K562 (cell line): ENCODE data around the gene NDUFB7. TPM values are rescaled to one million over a fixed set of nuclear protein-coding genes. Genes with fewer than 3 reads are reported as not detected.

Experiments used
- ATAC-seq: fragments of 200-7000 bp; cut with Tn5 transposase; 3 replicates; pipeline ENCODE4 v1.9.1; 2020; ENCODE audit warnings: moderate library complexity
- BruUV-seq: library from RNA; stranded (reverse); fragments of 400-500 nt; replicated peaks from 2 replicates; lab custom pipeline; 2021; lab: Mats Ljungman, UMichigan
- CTCF ChIA-PET: fragments of 300-600 bp; formaldehyde crosslinking; extraction: SDS; loops from one replicate; lab custom pipeline; 2021; ENCODE audit warnings: low intra/inter-chr PET ratio; lab: Yijun Ruan, JAX
- POLR2A ChIA-PET: fragments of 300-600, 350-650 bp; sonication (Branson Sonifier 250); formaldehyde crosslinking; extraction: SDS; loops from one replicate; lab custom pipeline; 2021; ENCODE audit warnings: antibody characterized with exemption, inconsistent platforms; lab: Yijun Ruan, JAX
- DNase-seq, 4 experiments: peaks; one replicate each; pipeline versions ENCODE4 v3.0.0 to v3.0.0-alpha.2; 2011 to 2018; ENCODE audit warnings: low spot score in 3 of 4, mixed read lengths in 3 of 4; ENCODE audit errors: extremely low read depth in 1 of 4
- FAIRE-seq: peaks from 2 replicates; lab custom pipeline; 2011; peaks lifted over from hg19 to GRCh38; lab: Jason Lieb, UNC
- H2AFZ ChIP-seq: 2 replicates; pipeline ENCODE4 v1.6.0; 2011; ENCODE audit warnings: low read depth, low read length, control low read depth, inconsistent platforms
- H3K27ac ChIP-seq: fragments of 200-600 bp; 3 replicates; pipeline ENCODE4 v1.8.0; 2011; ENCODE audit warnings: low read depth, mild to moderate bottlenecking, control low read depth, inconsistent platforms, low read length, moderate library complexity, mixed read lengths; ENCODE audit errors: extremely low read depth
- H3K27me3 ChIP-seq, 2 experiments: fragments of 300-600 bp in 1 of 2; 2 replicates in 1 of 2; 3 replicates in 1 of 2; pipeline versions ENCODE4 v1.6.0 to v1.8.0; 2011; ENCODE audit warnings: inconsistent platforms in 2 of 2, low read length in 2 of 2, mild to moderate bottlenecking in 1 of 2, mixed read lengths in 1 of 2, moderate library complexity in 1 of 2; ENCODE audit not compliant: control insufficient read depth in 2 of 2, insufficient read depth in 2 of 2
- H3K36me3 ChIP-seq: fragments of 300-600 bp; 3 replicates; pipeline ENCODE4 v1.8.0; 2011; ENCODE audit warnings: mild to moderate bottlenecking, low read length, inconsistent platforms; ENCODE audit not compliant: control insufficient read depth, insufficient read depth
- H3K4me1 ChIP-seq, 2 experiments: fragments of 200-600 bp in 1 of 2; replicated peaks in 1 of 2; 2 replicates in 1 of 2; 3 replicates in 1 of 2; pipeline versions ENCODE4 v1.5.1 to v1.8.0; 2011; ENCODE audit warnings: inconsistent platforms in 2 of 2, low read length in 2 of 2, mild to moderate bottlenecking in 1 of 2, mixed read lengths in 1 of 2, moderate library complexity in 1 of 2; ENCODE audit not compliant: control insufficient read depth in 2 of 2, insufficient read depth in 2 of 2
- H3K4me2 ChIP-seq: 2 replicates; pipeline ENCODE4 v1.6.1; 2011; ENCODE audit warnings: low read length, control low read depth, inconsistent platforms, mixed read lengths; ENCODE audit not compliant: insufficient read depth
- H3K4me3 ChIP-seq: fragments of 200-600 bp; sonication (generic), shearing (Covaris generic); 2 replicates; pipeline ENCODE4 v1.5.1; 2016; ENCODE audit warnings: control low read depth, inconsistent platforms
- H3K79me2 ChIP-seq: fragments of 200-600 bp; 3 replicates; pipeline ENCODE4 v1.8.0; 2011; ENCODE audit warnings: low read length, inconsistent platforms; ENCODE audit not compliant: control insufficient read depth, insufficient read depth
- H3K9ac ChIP-seq, 2 experiments: 2 replicates each; pipeline versions ENCODE4 v1.6.0 to v1.6.1; 2011; ENCODE audit warnings: low read depth in 2 of 2, low read length in 2 of 2, control low read depth in 1 of 2, inconsistent platforms in 1 of 2, mild to moderate bottlenecking in 1 of 2, mixed read lengths in 1 of 2; ENCODE audit not compliant: insufficient read depth in 1 of 2
- H3K9me1 ChIP-seq: one replicate; pipeline ENCODE4 v1.6.0; 2011; ENCODE audit warnings: inconsistent platforms, mild to moderate bottlenecking, low read length, moderate library complexity; ENCODE audit not compliant: control insufficient read depth, insufficient read depth
- H3K9me3 ChIP-seq: replicated peaks from 2 replicates; pipeline ENCODE4 v1.5.1; 2011; ENCODE audit warnings: low read depth, low read length, inconsistent platforms; ENCODE audit not compliant: control insufficient read depth, insufficient read depth
- H4K20me1 ChIP-seq: replicated peaks from 2 replicates; pipeline ENCODE4 v1.6.1; 2011; ENCODE audit warnings: low read length, inconsistent platforms, mixed read lengths; ENCODE audit not compliant: control insufficient read depth, insufficient read depth
- NCOA1 ChIP-seq: fragments of 450-650 bp; IDR thresholded peaks from 2 replicates; pipeline ENCODE4 v1.6.1; 2016; ENCODE audit warnings: low read depth
- POLR2G ChIP-seq: fragments of 200-400 bp; formaldehyde crosslinking; IDR thresholded peaks from 2 replicates; pipeline ENCODE4 v1.6.1; 2017; ENCODE audit warnings: low read depth, mild to moderate bottlenecking, antibody characterized with exemption, low read length, moderate library complexity
- POU5F1 ChIP-seq: fragments of 150-350 bp; IDR thresholded peaks from 2 replicates; pipeline ENCODE4 v1.6.1; 2014; ENCODE audit warnings: borderline replicate concordance, low read length, low read depth, mild to moderate bottlenecking; ENCODE audit not compliant: partially characterized antibody
- RBFOX2 ChIP-seq: fragments of 200-400 bp; formaldehyde crosslinking; IDR thresholded peaks from 2 replicates; pipeline ENCODE4 v1.6.1; 2017; ENCODE audit warnings: low read depth, mild to moderate bottlenecking, low read length, moderate library complexity
- RBM22 ChIP-seq: fragments of 200-400 bp; formaldehyde crosslinking; IDR thresholded peaks from 2 replicates; pipeline ENCODE4 v1.6.1; 2018; ENCODE audit warnings: low read length, low read depth; ENCODE audit not compliant: poor library complexity, severe bottlenecking
- SRSF1 ChIP-seq: fragments of 200-400 bp; formaldehyde crosslinking; IDR thresholded peaks from 2 replicates; pipeline ENCODE4 v1.6.1; 2017; ENCODE audit warnings: mild to moderate bottlenecking, low read depth, low read length, moderate library complexity
- ZNF764 ChIP-seq: fragments of 250-450 bp; sonication (Bioruptor Pico); IDR thresholded peaks from 2 replicates; pipeline ENCODE4 v1.4.0; 2020; ENCODE audit warnings: low read depth, mild to moderate bottlenecking, moderate library complexity
- WGBS: fragments of 100-300 bp; shearing (Covaris generic); methylation state at CpG from one replicate; pipeline ENCODE4 v1.1.6; 2016; ENCODE audit warnings: low coverage, mixed read lengths; ENCODE audit not compliant: insufficient coverage; ENCODE audit errors: missing lambda C conversion rate; 5-methylcytosine and 5-hydroxymethylcytosine counted together
- in situ Hi-C: fragments of 300-500 bp; cut with MboI; formaldehyde crosslinking; loops from 4 replicates; pipeline ENCODE4 v1.15.0; 2018; ENCODE audit warnings: inconsistent platforms, mixed read lengths
- intact Hi-C: fragments of 100-400 bp; cut with micrococcal nuclease; formaldehyde crosslinking; loops from 2 replicates; pipeline ENCODE4 v1.14.2; 2022
- polyA plus RNA-seq, 8 experiments: library from polyadenylated mRNA; depleted of rRNA in 4 of 8; stranded (reverse) in 5 of 8; unstranded in 3 of 8; fragments of >200 nt; fragmentation: Nextera tagmentation in 2 of 8; fragmentation: Illumina TruSeq in 1 of 8; extraction: Ambion mirVana in 2 of 8; extraction: Trizol in 1 of 8; gene quantifications; 2 replicates each; pipeline versions ENCODE4 v1.2.1 to v1.2.3, GENCODE V29; 2011 to 2014; ENCODE audit warnings: inconsistent platforms in 1 of 8, missing spikeins in 1 of 8
- total RNA-seq, 7 experiments: library from RNA; depleted of rRNA in 6 of 7; stranded (reverse); fragments of >200 nt in 6 of 7; fragmentation: Illumina TruSeq in 2 of 7; extraction: Trizol in 2 of 7; gene quantifications; 2 replicates each; pipeline versions ENCODE4 v1.2.1 to v1.2.3, GENCODE V29; 2011 to 2021; ENCODE audit warnings: low replicate concordance in 1 of 7

NDUFB7 gene
- total and polyA plus RNA-seq, 9 of the 15 experiments (the other 6 are each of a cell fraction or from before 2014, with no cell fraction given), result 14.9 to 842 (median 137) TPM

GRCh38 chr19:14567079-14567478 is 4.8 kb downstream of the NDUFB7 start:
- Histone ChIP-seq H2AFZ (no peak overlapping the region), H3K36me3 (peaks cover 63% of the 10 kb centered on the region; the same call in 2 of the 3 replicates), H3K27ac (no peak overlapping the region), H4K20me1 (0 out of 2 replicates have a peak, but pooled peaks cover 9% of the 10 kb centered on the region), H3K9me3 (no peaks in the 10 kb centered on the region), H3K4me2 (no peak overlapping the region), H3K4me1 (peaks cover 15 to 83% of the 10 kb centered on the region in 2 experiments; a peak in 4 of 5 replicates), H3K4me3 (no peak overlapping the region), H3K9me1 (peaks cover 8% of the 10 kb centered on the region), H3K9ac (no peak overlapping the region), H3K27me3 (no peaks in the 10 kb centered on the region; a peak in 1 of 5 replicates), H3K79me2 (peaks cover 34% of the 10 kb centered on the region)
- FAIRE-seq, result no peak
- in situ Hi-C loops (no loop called here), intact Hi-C loops (no loop called here)
- TF ChIP-seq POLR2G (peak; percentile 36), POU5F1 (no peak)
- ChIA-PET POLR2A (interaction anchor here (0.7 to 1.2 kb wide), 2 partner anchors 17 to 254 kb away, joined by 3 read pairs; no protein-coding TSS in a partner anchor), CTCF (no interaction called here)
- no peak for ATAC-seq
- no peak for DNase-seq
- BruUV-seq, result no TSS peak
- WGBS, result 91% methylated on average over 7 of the region's 11 CpGs

GRCh38 chr19:14566712-14567077 is 5.2 kb downstream of the NDUFB7 start:
- no TSS peak for BruUV-seq
- CTCF ChIA-PET, result no interaction called here
- ATAC-seq, result no peak

More at GRCh38 chr19:14566712-14567077, 5.2 kb downstream of the NDUFB7 start:
- no peak overlapping the region for H2AFZ ChIP-seq
- H3K4me3 ChIP-seq, result no peak overlapping the region
- POLR2A ChIA-PET, result no interaction called here
- TF ChIP-seq SRSF1 (no peak), POLR2G (peak; percentile 52), NCOA1 (no peak), RBM22 (peak; percentile 64), ZNF764 (CRISPR knock-in tag) (no peak), RBFOX2 (peak; percentile 40; the same call in 1 of the 2 replicates)
- no peak overlapping the region for H3K4me2 ChIP-seq
- intact Hi-C loops, result no loop called here
- DNase-seq (no peak), FAIRE-seq (no peak)
- H3K27me3 ChIP-seq, result no peaks in the 10 kb centered on the region; a peak in 1 of 5 replicates
- H3K79me2 ChIP-seq, result peaks cover 31% of the 10 kb centered on the region
- H4K20me1 ChIP-seq, result 0 out of 2 replicates have a peak, but pooled peaks cover 9% of the 10 kb centered on the region
- H3K9me1 ChIP-seq, result peaks cover 8% of the 10 kb centered on the region
- in situ Hi-C loops, result no loop called here
- 84% methylated on average over 10 of the region's 18 CpGs for WGBS
- H3K36me3 ChIP-seq, result peaks cover 63% of the 10 kb centered on the region; the same call in 2 of the 3 replicates
- H3K9me3 ChIP-seq, result no peaks in the 10 kb centered on the region
- peaks cover 15 to 83% of the 10 kb centered on the region in 2 experiments; a peak in 4 of 5 replicates for H3K4me1 ChIP-seq
- no peak overlapping the region for H3K27ac ChIP-seq
- no peak overlapping the region for H3K9ac ChIP-seq
